Adrenal gland (tissue), 5 donors: ENCODE measurements around the gene SMIM21.

Source experiments
- POLR2A ChIP-seq, 2 donors: fragments of 450-650 bp; IDR thresholded peaks; one replicate each; pipeline ENCODE4 v1.6.1; 2017; ENCODE audit warnings: antibody characterized with exemption in 2 of 2, mild to moderate bottlenecking in 2 of 2, moderate library complexity in 1 of 2
- TF ChIP-seq, protein P1 (sequence below), 6 experiments: fragments of 450-650 bp in 4 of 6; fragments of 200-600 bp in 2 of 6; sonication (generic) in 1 of 6; IDR thresholded peaks; 1 replicate in 5 of 6; 2 replicates in 1 of 6; pipeline versions ENCODE4 v1.5.1 to v1.8.0; 2016 to 2021; ENCODE audit warnings: antibody characterized with exemption in 6 of 6, mild to moderate bottlenecking in 2 of 6, moderate library complexity in 1 of 6
- donor health status: DM: no; HTN: no; CAD: no.

GRCh38 chr18:75407468-75408437, 19.8 kb downstream of the SMIM21 start:
- TF ChIP-seq, protein P1, sequence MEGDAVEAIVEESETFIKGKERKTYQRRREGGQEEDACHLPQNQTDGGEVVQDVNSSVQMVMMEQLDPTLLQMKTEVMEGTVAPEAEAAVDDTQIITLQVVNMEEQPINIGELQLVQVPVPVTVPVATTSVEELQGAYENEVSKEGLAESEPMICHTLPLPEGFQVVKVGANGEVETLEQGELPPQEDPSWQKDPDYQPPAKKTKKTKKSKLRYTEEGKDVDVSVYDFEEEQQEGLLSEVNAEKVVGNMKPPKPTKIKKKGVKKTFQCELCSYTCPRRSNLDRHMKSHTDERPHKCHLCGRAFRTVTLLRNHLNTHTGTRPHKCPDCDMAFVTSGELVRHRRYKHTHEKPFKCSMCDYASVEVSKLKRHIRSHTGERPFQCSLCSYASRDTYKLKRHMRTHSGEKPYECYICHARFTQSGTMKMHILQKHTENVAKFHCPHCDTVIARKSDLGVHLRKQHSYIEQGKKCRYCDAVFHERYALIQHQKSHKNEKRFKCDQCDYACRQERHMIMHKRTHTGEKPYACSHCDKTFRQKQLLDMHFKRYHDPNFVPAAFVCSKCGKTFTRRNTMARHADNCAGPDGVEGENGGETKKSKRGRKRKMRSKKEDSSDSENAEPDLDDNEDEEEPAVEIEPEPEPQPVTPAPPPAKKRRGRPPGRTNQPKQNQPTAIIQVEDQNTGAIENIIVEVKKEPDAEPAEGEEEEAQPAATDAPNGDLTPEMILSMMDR (IDR thresholded peaks at IDR 0.05): no peak
- no peak for TF ChIP-seq POLR2A (IDR thresholded peaks at IDR 0.05)
